Neural cell (in vitro differentiated cells): Measurements from ENCODE around the gene SLC6A3. TPM values are rescaled to one million over a fixed set of nuclear protein-coding genes. Genes with fewer than 3 reads are reported as not detected.

ENCODE experiments used
- H2AFZ ChIP-seq: fragments of 200-600, 300-800 bp; sonication (generic), shearing (Covaris generic); 2 replicates; pipeline ENCODE4 v1.6.0; 2014; ENCODE audit warnings: low read depth, mild to moderate bottlenecking, antibody characterized with exemption, low read length, moderate library complexity
- H3F3A ChIP-seq: fragments of 200-600 bp; shearing (Covaris generic); 2 replicates; pipeline ENCODE4 v1.6.1; 2016; ENCODE audit warnings: mild to moderate bottlenecking, moderate library complexity, mixed read lengths, antibody characterized with exemption, low read length; ENCODE audit not compliant: insufficient read depth, poor library complexity, severe bottlenecking
- H3K27ac ChIP-seq: fragments of 200-600, 300-800 bp; sonication (generic), shearing (Covaris generic); 2 replicates; pipeline ENCODE4 v1.5.1; 2014; ENCODE audit warnings: mild to moderate bottlenecking, low read length, moderate library complexity
- H3K27me3 ChIP-seq: fragments of 300-800, 200-600 bp; sonication (generic), shearing (Covaris generic); 2 replicates; pipeline ENCODE4 v1.6.0; 2014; ENCODE audit warnings: mild to moderate bottlenecking, low read depth, low read length, moderate library complexity; ENCODE audit not compliant: insufficient read depth
- H3K36me3 ChIP-seq: fragments of 300-800, 200-600 bp; sonication (generic), shearing (Covaris generic); 2 replicates; pipeline ENCODE4 v1.5.1; 2014; ENCODE audit warnings: mild to moderate bottlenecking, antibody characterized with exemption, low read length, moderate library complexity; ENCODE audit not compliant: insufficient read depth
- H3K4me2 ChIP-seq: fragments of 300-800, 200-600 bp; sonication (generic), shearing (Covaris generic); 2 replicates; pipeline ENCODE4 v1.6.0; 2014; ENCODE audit warnings: mild to moderate bottlenecking, low read length
- H3K4me3 ChIP-seq: fragments of 300-800, 200-600 bp; sonication (generic), shearing (Covaris generic); 2 replicates; pipeline ENCODE4 v1.5.1; 2014; ENCODE audit warnings: mild to moderate bottlenecking, low read length, moderate library complexity
- H3K79me2 ChIP-seq: fragments of 200-600 bp; shearing (Covaris generic); replicated peaks from 2 replicates; pipeline ENCODE4 v1.6.0; 2014; ENCODE audit warnings: mild to moderate bottlenecking, low read length, moderate library complexity; ENCODE audit not compliant: insufficient read depth
- H3K9ac ChIP-seq: fragments of 300-800, 200-600 bp; sonication (generic), shearing (Covaris generic); 2 replicates; pipeline ENCODE4 v1.6.1; 2016; ENCODE audit warnings: mild to moderate bottlenecking, low read length, mixed read lengths
- H3K9me2 ChIP-seq: fragments of 200-600 bp; shearing (Covaris generic); 2 replicates; pipeline ENCODE4 v1.6.1; 2016; ENCODE audit warnings: mild to moderate bottlenecking, low read length, mixed read lengths; ENCODE audit not compliant: insufficient read depth
- H3K9me3 ChIP-seq: fragments of 200-600, 300-800 bp; sonication (generic), shearing (Covaris generic); 2 replicates; pipeline ENCODE4 v1.6.1; 2016; ENCODE audit warnings: mild to moderate bottlenecking, mixed run types, low read length, moderate library complexity, mixed read lengths
- H4K20me1 ChIP-seq: fragments of 200-600 bp; shearing (Covaris generic); 2 replicates; pipeline ENCODE4 v1.6.1; 2016; ENCODE audit warnings: mild to moderate bottlenecking, mixed run types; ENCODE audit not compliant: insufficient read depth
- CTCF ChIP-seq: fragments of 450-650 bp; IDR thresholded peaks from 2 replicates; pipeline ENCODE4 v1.5.1; 2014; ENCODE audit warnings: antibody characterized with exemption, mild to moderate bottlenecking, moderate library complexity; ENCODE audit not compliant: poor library complexity, severe bottlenecking
- EP300 ChIP-seq: fragments of 450-650 bp; conservative IDR thresholded peaks from 2 replicates; pipeline ENCODE4 v1.6.1; 2014; ENCODE audit warnings: antibody characterized with exemption, mild to moderate bottlenecking, moderate library complexity; ENCODE audit not compliant: poor library complexity, severe bottlenecking
- EZH2 ChIP-seq: fragments of 200-600, 300-800 bp; shearing (Covaris generic), sonication (generic); IDR thresholded peaks from 2 replicates; pipeline ENCODE4 v1.6.1; 2014; ENCODE audit warnings: antibody characterized with exemption, low read length, borderline replicate concordance, mild to moderate bottlenecking; ENCODE audit not compliant: insufficient read depth, poor library complexity, severe bottlenecking
- MXI1 ChIP-seq: fragments of 450-650 bp; conservative IDR thresholded peaks from 2 replicates; pipeline ENCODE4 v1.6.1; 2014; ENCODE audit warnings: antibody characterized with exemption, mild to moderate bottlenecking; ENCODE audit not compliant: poor library complexity, severe bottlenecking
- POLR2AphosphoS5 ChIP-seq: IDR thresholded peaks from 2 replicates; pipeline ENCODE4 v1.6.1; 2012
- RAD21 ChIP-seq: fragments of 450-650 bp; conservative IDR thresholded peaks from 2 replicates; pipeline ENCODE4 v1.6.1; 2014; ENCODE audit warnings: antibody characterized with exemption, mild to moderate bottlenecking, moderate library complexity
- REST ChIP-seq: IDR thresholded peaks from 2 replicates; pipeline ENCODE4 v1.6.1; 2012; ENCODE audit warnings: borderline replicate concordance
- SMC3 ChIP-seq: fragments of 450-650 bp; conservative IDR thresholded peaks from 2 replicates; pipeline ENCODE4 v1.6.1; 2014; ENCODE audit warnings: antibody characterized with exemption, mild to moderate bottlenecking, moderate library complexity; ENCODE audit not compliant: poor library complexity
- TAF1 ChIP-seq: IDR thresholded peaks from 2 replicates; pipeline ENCODE4 v1.6.1; 2012; ENCODE audit warnings: low read depth
- polyA plus RNA-seq: library from polyadenylated mRNA; depleted of rRNA; stranded (reverse); fragments of >200 nt; gene quantifications from 2 replicates; pipeline ENCODE4 v1.2.3, GENCODE V29; 2014

Gene SLC6A3
- polyA plus RNA-seq, 1 donor from 2014 or later: 0.77 TPM

GRCh38 chr5:1391691-1392090 lies 53.5 kb downstream of the SLC6A3 start:
- H4K20me1 ChIP-seq: no peaks in the 10 kb centered on the region
- no peaks in the 10 kb centered on the region for H3K79me2 ChIP-seq
- peaks cover 27% of the 10 kb centered on the region for H3K27me3 ChIP-seq
- H3K9ac ChIP-seq: no peak overlapping the region
- H3K36me3 ChIP-seq: no peaks in the 10 kb centered on the region
- no peaks in the 10 kb centered on the region for H3K9me2 ChIP-seq
- H3K27ac ChIP-seq: no peak overlapping the region
- no peak overlapping the region for H2AFZ ChIP-seq
- TF ChIP-seq EP300: no peak
- no peak for TF ChIP-seq RAD21
- TF ChIP-seq REST: no peak
- TF ChIP-seq SMC3: no peak
- no peak for TF ChIP-seq CTCF
- TF ChIP-seq POLR2AphosphoS5: no peak
- TF ChIP-seq EZH2: no peak
- TF ChIP-seq TAF1: no peak
- TF ChIP-seq MXI1: no peak
- H3K4me3 ChIP-seq: no peak overlapping the region
- H3K9me3 ChIP-seq: no peaks in the 10 kb centered on the region
- no peak overlapping the region for H3K4me2 ChIP-seq
- no peaks in the 10 kb centered on the region for H3F3A ChIP-seq

GRCh38 chr5:1390861-1391600 lies 54.2 kb downstream of the SLC6A3 start:
- H3K4me3 ChIP-seq: no peak overlapping the region
- H3K9me2 ChIP-seq: no peaks in the 10 kb centered on the region
- H3F3A ChIP-seq: no peaks in the 10 kb centered on the region
- no peak overlapping the region for H3K27ac ChIP-seq
- no peak for TF ChIP-seq POLR2AphosphoS5
- no peak for TF ChIP-seq REST
- TF ChIP-seq RAD21: no peak
- TF ChIP-seq CTCF: no peak
- no peak for TF ChIP-seq TAF1
- TF ChIP-seq SMC3: no peak
- no peak for TF ChIP-seq EP300
- no peak for TF ChIP-seq EZH2
- no peak for TF ChIP-seq MXI1
- H3K36me3 ChIP-seq: no peaks in the 10 kb centered on the region
- H3K79me2 ChIP-seq: no peaks in the 10 kb centered on the region
- H3K27me3 ChIP-seq: peaks cover 34% of the 10 kb centered on the region
- H4K20me1 ChIP-seq: no peaks in the 10 kb centered on the region
- H2AFZ ChIP-seq: no peak overlapping the region
- H3K4me2 ChIP-seq: no peak overlapping the region
- no peak overlapping the region for H3K9ac ChIP-seq
- H3K9me3 ChIP-seq: no peaks in the 10 kb centered on the region
